Stimulated activated CD8-positive, alpha-beta memory T cell treated with anti-CD3 and anti-CD28 coated beads, Interleukin-7, amount 100 ng/mL, for 48 hours (primary cell): ENCODE data around the gene CTXN1.
A peak's percentile ranks its signal among the peaks of the same experiment; 100 is the strongest.
"Not testable (repeated sequence)": the region's sequence is repeated elsewhere in the genome, so short reads cannot be mapped to it uniquely, and the experiment has no call there.

Experiments
- DNase-seq, 2 donors: peaks; one replicate each; pipeline ENCODE4 v3.0.0-alpha.2; 2020; ENCODE audit warnings: low read depth in 1 of 2; ENCODE audit errors: extremely low read depth in 1 of 2

The CTXN1 gene

GRCh38 chr19:7926021-7926726, at the start of gene CTXN1:
Gene CTXN1, minus strand, starts transcription at chr19:7926135. Its CDS starts 597 bp downstream, at chr19:7925538.
- peak in 1 of 2 donors; percentile 65 for DNase-seq

- DNase-seq, result no peak
These were observed 49.1 kb upstream of the CTXN1 start for GRCh38 chr19:7975037-7975436.

GRCh38 chr19:7973883-7974282, 47.9 kb upstream of the CTXN1 start:
- no peak for DNase-seq

GRCh38 chr19:7971553-7972520, 45.9 kb upstream of the CTXN1 start:
- DNase-seq, result no peak

GRCh38 chr19:7970716-7971448, 44.9 kb upstream of the CTXN1 start:
- DNase-seq, result no peak

- no peak for DNase-seq
These were observed 43.6 kb upstream of the CTXN1 start for GRCh38 chr19:7969555-7969939.

- no peak for DNase-seq
These were observed 43.0 kb upstream of the CTXN1 start for GRCh38 chr19:7968796-7969554.

- DNase-seq, result no peak
These were observed 42.3 kb upstream of the CTXN1 start for GRCh38 chr19:7968008-7968795.

- DNase-seq, result no peak
These were observed 40.2 kb upstream of the CTXN1 start for GRCh38 chr19:7965921-7966665.

- no peak for DNase-seq
These were observed 39.4 kb upstream of the CTXN1 start for GRCh38 chr19:7965259-7965841.

GRCh38 chr19:7963566-7963965, 37.6 kb upstream of the CTXN1 start:
- no peak for DNase-seq

GRCh38 chr19:7962644-7963268, 36.8 kb upstream of the CTXN1 start:
- DNase-seq, result no peak

GRCh38 chr19:7961920-7962626, 36.1 kb upstream of the CTXN1 start:
- no peak for DNase-seq

- DNase-seq, result not testable (repeated sequence)
These were observed 35.1 kb upstream of the CTXN1 start for GRCh38 chr19:7961082-7961481.

- DNase-seq, result no peak
These were observed 33.3 kb upstream of the CTXN1 start for GRCh38 chr19:7959211-7959610.

GRCh38 chr19:7955696-7956095, 29.8 kb upstream of the CTXN1 start:
- DNase-seq, result no peak

- no peak for DNase-seq
These were observed 27.6 kb upstream of the CTXN1 start for GRCh38 chr19:7953576-7953975.

GRCh38 chr19:7953060-7953459, 27.1 kb upstream of the CTXN1 start:
- no peak for DNase-seq
